Panc1 (cell line): ENCODE results near the gene IQCH.

Experiments
- CTCF ChIP-seq: fragments of 450-650 bp; IDR thresholded peaks from 2 replicates; pipeline ENCODE4 v1.5.1; 2017; ENCODE audit warnings: mild to moderate bottlenecking
- POLR2AphosphoS5 ChIP-seq: IDR thresholded peaks from 2 replicates; pipeline ENCODE4 v1.6.1; 2012; ENCODE audit warnings: mild to moderate bottlenecking, low read depth, low read length, moderate library complexity
- REST ChIP-seq, 2 experiments: IDR thresholded peaks; 2 replicates each; pipeline ENCODE4 v1.6.1; 2011 to 2012; ENCODE audit warnings: low read depth in 2 of 2, control low read depth in 1 of 2, low read length in 1 of 2, mild to moderate bottlenecking in 1 of 2, moderate library complexity in 1 of 2; ENCODE audit not compliant: insufficient read depth in 1 of 2
- SIN3A ChIP-seq: IDR thresholded peaks from 2 replicates; pipeline ENCODE4 v1.6.1; 2012; ENCODE audit warnings: low read depth, mild to moderate bottlenecking, low read length, moderate library complexity, borderline replicate concordance; ENCODE audit not compliant: insufficient read depth
- TCF7L2 ChIP-seq: IDR thresholded peaks from 2 replicates; pipeline ENCODE4 v1.6.1; 2011; ENCODE audit warnings: mild to moderate bottlenecking, low read depth, low read length, inconsistent platforms

GRCh38 chr15:67372543-67372942 is 118.0 kb downstream of the IQCH start:
- no peak for TF ChIP-seq POLR2AphosphoS5
- no peak for TF ChIP-seq CTCF
- TF ChIP-seq TCF7L2, result no peak
- no peak for TF ChIP-seq REST (IDR thresholded peaks at IDR 0.05; ENCODE audit: insufficient read depth in 1 of 2, low read depth in 2 of 2, low read length in 1 of 2)
- no peak for TF ChIP-seq SIN3A
